ENCODE measurements around the gene ACOT7.

The ACOT7 gene

DNA sequence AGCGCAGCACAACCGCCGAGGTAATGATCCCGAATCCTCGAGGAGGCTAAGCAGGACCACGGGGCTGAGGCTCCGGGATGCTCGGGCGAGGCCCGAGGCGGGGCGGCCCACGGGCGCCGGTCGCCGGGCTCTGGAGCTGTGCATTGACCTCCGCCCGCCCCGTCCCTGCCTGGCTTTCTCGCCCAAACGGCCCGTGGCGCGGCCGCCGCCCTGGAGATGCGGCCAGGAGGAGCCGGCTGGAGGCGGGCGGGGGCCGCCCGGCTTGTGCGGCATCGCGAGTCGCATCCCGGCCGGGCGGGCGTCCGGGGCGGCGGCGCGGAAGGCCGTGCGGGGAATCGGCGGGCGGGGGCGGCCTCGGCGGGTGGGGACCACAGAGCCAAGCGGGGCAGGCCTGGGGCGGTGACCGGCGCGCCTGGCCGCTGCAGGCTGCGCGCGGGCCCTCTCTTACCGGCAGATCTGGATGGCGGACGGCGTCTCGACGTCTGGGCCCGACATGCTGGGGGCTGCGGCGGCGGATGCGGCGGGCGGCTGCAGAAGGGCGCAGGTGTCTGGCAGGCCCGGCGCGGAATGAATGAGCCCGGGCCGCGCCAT is 663 bp downstream of the ACOT7 start:
- TF ChIP-seq, protein P1, sequence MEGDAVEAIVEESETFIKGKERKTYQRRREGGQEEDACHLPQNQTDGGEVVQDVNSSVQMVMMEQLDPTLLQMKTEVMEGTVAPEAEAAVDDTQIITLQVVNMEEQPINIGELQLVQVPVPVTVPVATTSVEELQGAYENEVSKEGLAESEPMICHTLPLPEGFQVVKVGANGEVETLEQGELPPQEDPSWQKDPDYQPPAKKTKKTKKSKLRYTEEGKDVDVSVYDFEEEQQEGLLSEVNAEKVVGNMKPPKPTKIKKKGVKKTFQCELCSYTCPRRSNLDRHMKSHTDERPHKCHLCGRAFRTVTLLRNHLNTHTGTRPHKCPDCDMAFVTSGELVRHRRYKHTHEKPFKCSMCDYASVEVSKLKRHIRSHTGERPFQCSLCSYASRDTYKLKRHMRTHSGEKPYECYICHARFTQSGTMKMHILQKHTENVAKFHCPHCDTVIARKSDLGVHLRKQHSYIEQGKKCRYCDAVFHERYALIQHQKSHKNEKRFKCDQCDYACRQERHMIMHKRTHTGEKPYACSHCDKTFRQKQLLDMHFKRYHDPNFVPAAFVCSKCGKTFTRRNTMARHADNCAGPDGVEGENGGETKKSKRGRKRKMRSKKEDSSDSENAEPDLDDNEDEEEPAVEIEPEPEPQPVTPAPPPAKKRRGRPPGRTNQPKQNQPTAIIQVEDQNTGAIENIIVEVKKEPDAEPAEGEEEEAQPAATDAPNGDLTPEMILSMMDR (IDR thresholded peaks at IDR 0.05; ENCODE audit: borderline replicate concordance, control extremely low read depth, extremely low read depth, insufficient read depth, missing control alignments), result no peak
- no peak for DNase-seq (ENCODE audit: low spot score)
- in situ Hi-C loops (cut with MboI; ENCODE audit: low sequenced_read_pairs, unreplicated experiment), result no loop called here

DNA sequence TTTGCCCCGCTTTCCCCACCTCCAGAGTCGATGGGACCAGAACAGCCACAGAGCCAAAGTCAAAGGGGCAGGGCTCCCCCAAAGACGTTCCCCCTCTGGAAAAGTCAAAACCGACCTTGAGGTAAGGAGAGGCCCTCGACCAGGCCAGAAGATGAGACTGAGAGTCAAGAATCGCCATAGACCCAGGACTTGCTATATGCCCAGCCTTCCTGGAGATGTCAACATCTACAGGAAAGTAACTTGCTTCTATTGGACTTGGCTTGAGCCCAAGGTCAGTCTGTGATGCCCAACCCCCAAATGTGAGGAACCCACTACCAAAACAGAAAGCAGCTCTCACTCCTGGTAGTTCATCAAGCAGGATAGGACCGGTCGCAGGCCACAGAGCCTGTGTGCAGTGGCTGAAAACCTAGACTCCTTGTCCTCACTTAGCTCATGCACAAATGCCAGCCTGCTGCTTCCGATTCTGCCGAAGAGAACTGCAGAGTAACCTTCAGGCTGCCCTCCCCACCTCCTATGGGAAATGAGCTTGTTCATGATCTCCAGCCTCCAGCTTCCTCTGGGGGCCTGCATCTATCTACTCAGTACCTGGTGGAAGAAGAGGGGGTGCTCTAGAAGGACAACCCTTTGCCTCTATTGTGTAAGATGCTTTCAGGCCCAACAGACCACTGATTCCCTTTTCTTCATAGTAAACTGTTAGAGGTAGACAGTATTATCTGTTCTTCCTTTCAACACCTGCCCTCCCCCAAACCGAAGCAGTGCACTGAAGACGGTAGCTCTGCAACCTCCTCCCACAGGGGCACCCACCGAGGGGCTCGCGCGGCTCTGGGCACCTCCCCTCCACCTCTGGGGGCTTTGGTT is 1.4 kb downstream of the ACOT7 start:
- DNase-seq (ENCODE audit: low spot score), result peak; percentile 26
- TF ChIP-seq, protein P1 (IDR thresholded peaks at IDR 0.05; ENCODE audit: borderline replicate concordance, control extremely low read depth, extremely low read depth, insufficient read depth, missing control alignments), result no peak
- in situ Hi-C loops (cut with MboI; ENCODE audit: low sequenced_read_pairs, unreplicated experiment), result no loop called here

GRCh38 chr1:6389971-6390370 is 3.6 kb downstream of the ACOT7 start:
- no peak for DNase-seq (ENCODE audit: low spot score)

DNA sequence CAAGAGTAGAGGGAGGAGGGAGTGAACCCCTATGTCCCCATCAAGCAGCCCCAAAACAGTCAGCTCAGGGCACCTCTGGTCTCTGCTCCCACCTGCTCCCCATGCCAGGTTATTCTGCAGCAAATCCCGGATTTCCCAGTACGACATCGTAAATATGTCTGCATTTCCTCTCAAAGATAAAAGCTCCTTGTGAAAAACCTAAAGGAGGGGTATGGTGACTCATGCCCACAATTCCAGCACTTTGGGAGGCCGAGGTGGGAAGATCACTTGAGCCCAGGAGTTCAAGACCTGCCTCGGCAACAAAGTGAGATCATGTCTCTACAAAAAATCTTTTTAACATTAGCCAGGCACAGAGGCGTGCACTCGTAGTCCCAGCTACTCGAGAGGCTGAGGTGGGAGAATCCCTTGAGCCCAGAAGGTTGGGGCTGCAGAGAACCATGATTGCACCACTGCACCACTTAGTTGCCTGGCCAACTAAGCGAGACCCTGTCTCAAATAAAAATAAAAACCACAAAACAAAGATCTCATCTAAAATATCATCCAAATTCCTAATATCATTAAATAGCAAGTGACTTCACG is 7.1 kb downstream of the ACOT7 start:
- in situ Hi-C loops (cut with MboI; ENCODE audit: low sequenced_read_pairs, unreplicated experiment), result no loop called here
- TF ChIP-seq, protein P1 (IDR thresholded peaks at IDR 0.05; ENCODE audit: borderline replicate concordance, control extremely low read depth, extremely low read depth, insufficient read depth, missing control alignments), result no peak
- DNase-seq (ENCODE audit: low spot score), result no peak

More at GRCh38 chr1:6389971-6390370, 3.6 kb downstream of the ACOT7 start:
- TF ChIP-seq, protein P1 (IDR thresholded peaks at IDR 0.05; ENCODE audit: borderline replicate concordance, control extremely low read depth, extremely low read depth, insufficient read depth, missing control alignments), result no peak
- in situ Hi-C loops (cut with MboI; ENCODE audit: low sequenced_read_pairs, unreplicated experiment), result no loop called here

- no peak for DNase-seq (ENCODE audit: low spot score)
- in situ Hi-C loops (cut with MboI; ENCODE audit: low sequenced_read_pairs, unreplicated experiment), result no loop called here
- TF ChIP-seq, protein P1 (IDR thresholded peaks at IDR 0.05; ENCODE audit: borderline replicate concordance, control extremely low read depth, extremely low read depth, insufficient read depth, missing control alignments), result no peak
Observed at GRCh38 chr1:6385488-6386191, 7.9 kb downstream of the ACOT7 start.

- TF ChIP-seq, protein P1 (IDR thresholded peaks at IDR 0.05; ENCODE audit: borderline replicate concordance, control extremely low read depth, extremely low read depth, insufficient read depth, missing control alignments), result no peak
- no peak for DNase-seq (ENCODE audit: low spot score)
- in situ Hi-C loops (cut with MboI; ENCODE audit: low sequenced_read_pairs, unreplicated experiment), result no loop called here
Observed at GRCh38 chr1:6384962-6385361, 8.6 kb downstream of the ACOT7 start.

All from GM13976 (cell line).